GM12892 (cell line): ENCODE data around the gene DDX42.

Experiments used
- POLR2A ChIP-seq: IDR thresholded peaks from 2 replicates; pipeline ENCODE4 v1.6.1; 2011; ENCODE audit warnings: low read depth, low read length, control low read depth
- POLR2AphosphoS5 ChIP-seq: IDR thresholded peaks from 2 replicates; pipeline ENCODE4 v1.6.1; 2011; ENCODE audit warnings: low read depth, low read length, control low read depth

DNA sequence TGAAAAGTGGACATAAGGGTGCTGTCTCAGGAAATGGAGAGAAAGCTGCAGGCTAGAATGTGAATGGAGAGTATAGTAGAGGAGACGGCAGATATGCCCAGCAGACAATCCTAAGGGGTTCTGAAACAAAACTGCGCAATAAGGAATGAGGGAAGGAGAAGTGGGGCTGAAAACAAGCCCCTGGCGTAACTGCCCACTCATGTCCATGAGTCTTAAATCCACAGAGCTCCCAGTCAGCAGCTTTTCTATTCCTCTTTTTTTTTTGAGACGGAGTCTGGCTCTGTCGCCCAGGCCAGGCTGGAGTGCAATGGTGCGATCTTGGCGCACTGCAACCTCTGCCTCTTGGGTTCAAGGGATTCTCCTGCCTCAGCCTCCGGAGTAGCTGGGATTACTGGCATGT is 38.3 kb upstream of the DDX42 start:
- no peak for TF ChIP-seq POLR2A
- TF ChIP-seq POLR2AphosphoS5: no peak
